NCI-H1930 (cell line): Measurements from ENCODE around the gene MSH2.
"Not testable (repeated sequence)": the region's sequence is repeated elsewhere in the genome, so short reads cannot be mapped to it uniquely, and the experiment has no call there.

Experiments
- DNase-seq, 2 experiments: peaks; one replicate each; lab custom pipeline; 2025; lab: John Stamatoyannopoulos, UW

The MSH2 gene

DNA sequence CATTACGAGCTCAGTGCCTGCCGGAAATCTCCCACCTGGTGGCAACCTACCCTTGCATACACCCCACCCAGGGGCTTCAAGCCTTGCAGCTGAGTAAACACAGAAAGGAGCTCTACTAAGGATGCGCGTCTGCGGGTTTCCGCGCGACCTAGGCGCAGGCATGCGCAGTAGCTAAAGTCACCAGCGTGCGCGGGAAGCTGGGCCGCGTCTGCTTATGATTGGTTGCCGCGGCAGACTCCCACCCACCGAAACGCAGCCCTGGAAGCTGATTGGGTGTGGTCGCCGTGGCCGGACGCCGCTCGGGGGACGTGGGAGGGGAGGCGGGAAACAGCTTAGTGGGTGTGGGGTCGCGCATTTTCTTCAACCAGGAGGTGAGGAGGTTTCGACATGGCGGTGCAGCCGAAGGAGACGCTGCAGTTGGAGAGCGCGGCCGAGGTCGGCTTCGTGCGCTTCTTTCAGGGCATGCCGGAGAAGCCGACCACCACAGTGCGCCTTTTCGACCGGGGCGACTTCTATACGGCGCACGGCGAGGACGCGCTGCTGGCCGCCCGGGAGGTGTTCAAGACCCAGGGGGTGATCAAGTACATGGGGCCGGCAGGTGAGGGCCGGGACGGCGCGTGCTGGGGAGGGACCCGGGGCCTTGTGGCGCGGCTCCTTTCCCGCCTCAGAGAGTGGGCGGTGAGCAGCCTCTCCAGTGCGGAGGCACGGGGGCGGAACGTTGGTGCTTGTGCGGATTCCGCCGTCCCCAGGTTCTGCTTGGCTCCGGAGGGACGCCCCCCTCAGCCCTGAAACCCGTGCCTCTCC, at the start of gene MSH2:
Gene MSH2, plus strand, starts transcription at position 352 of the 804 bp plus-strand sequence. Its CDS starts 36 bp downstream, at position 388.
- peak; percentile 94 to 95 for DNase-seq

DNA sequence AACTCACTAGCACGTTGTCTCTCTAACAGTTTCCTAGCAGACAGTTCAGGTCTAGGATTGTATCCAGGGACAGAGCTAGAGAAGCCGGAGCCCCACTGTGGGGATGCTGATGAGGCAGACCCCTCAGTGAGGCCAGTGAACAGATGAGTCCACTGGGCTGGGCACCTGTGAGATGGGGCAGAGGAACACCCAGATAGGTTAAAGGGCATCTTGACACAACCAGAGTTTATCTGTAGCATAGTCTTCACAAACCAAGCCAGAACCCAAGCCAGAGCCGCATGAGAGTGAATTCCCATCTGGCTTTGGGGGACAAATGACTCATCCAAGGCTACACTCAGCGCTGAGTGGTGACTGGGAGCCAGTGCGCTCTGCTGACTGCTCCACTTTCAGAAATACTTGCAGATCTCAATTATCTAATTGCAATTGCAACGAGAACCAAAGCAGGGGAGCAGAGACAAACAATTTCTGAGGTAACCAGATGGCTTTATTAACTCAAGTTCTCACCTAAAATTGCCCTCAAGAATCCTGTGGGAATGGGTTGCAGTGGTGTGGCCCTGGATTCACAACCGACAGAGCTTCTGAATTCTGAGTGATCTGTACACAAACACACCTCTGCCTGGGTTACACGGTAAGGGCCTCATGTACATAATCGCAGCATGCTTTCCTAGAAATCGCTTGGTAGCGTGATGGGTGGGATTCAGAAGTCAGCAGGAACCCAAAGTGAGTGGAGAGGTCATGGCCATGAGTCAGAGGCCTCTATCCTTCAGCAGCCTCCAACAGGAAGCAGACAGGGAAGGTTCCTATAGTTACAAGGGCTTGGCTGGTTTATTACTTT, 48.7 kb upstream of the MSH2 start:
- no peak for DNase-seq

DNA sequence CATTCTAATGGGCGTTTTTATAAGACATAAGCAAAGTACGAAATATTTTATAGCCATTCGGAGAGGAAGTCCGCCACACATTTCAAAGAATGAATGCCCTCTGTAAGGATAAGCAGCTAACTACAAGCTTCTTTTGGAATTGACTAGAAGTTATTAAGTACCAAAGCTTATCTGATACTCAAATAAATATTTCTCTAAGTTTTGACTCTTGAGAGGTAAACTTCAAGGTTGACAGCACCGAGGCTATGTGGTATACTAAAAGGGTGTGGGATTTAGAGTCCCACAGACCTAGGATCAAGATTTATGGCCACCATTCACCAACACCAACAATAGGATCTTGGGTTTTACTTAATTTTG, 48.1 kb upstream of the MSH2 start:
- no peak for DNase-seq

DNA sequence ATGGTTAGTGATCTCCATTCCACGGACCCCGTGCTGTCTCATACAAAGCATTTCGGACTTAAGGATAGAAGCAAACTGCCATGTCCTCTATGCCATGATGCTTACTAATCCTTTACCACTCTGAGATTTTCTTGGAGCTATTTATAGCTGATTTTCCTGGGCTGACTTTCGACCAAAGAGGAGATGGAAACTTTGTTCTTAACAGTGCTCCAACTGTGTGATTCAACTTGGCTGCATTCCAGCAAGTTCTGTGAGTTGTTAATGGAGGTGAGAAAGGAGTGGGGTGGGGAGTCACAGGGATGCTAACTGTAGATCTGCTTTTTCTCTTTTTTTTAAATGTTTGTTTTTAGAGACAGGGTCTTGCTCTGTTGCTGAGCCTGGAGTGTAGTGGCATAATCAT, 45.5 kb upstream of the MSH2 start:
- no peak for DNase-seq

DNA sequence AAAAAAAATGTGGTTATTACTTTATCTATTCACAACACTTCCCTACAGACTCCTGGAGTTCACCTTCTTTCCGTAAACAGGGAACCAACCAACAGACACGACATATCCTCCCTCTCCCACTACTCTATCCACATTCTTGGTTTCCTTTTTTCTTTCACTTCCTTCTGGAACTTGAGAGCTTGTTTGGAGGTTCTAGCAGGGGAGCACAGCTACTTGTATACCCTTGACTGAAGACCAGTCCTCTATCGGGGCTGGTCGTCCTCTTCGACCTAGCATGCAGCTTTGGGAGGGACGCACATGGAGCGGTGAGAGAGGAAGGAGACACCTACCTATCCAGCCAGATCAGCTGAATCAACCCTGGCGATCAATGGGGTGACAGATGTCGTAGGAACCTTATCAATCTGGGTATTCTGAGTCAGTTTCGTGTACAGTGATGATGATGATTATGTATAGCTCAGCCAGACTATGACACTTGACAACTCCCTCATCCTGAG, 43.5 kb upstream of the MSH2 start:
- DNase-seq = no peak

DNA sequence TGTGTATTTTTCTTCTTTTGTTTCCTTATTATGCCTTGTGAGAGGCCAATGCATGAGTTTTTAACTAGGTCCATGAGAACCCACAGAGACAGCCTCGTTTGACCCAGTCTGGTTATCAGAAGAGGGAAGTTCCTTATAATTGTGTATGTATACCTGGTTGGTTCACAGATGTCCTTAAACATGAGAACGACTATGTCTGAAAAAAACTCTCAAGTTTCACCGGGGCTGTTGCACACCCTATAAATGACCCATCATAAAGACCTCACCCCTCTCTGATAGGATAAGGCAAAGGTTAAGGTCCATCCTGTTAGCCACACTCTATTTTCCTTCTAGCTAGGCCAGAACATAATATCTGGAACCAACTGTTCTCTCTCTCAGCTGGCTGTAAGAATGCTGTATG, 42.7 kb upstream of the MSH2 start:
- DNase-seq = no peak

DNA sequence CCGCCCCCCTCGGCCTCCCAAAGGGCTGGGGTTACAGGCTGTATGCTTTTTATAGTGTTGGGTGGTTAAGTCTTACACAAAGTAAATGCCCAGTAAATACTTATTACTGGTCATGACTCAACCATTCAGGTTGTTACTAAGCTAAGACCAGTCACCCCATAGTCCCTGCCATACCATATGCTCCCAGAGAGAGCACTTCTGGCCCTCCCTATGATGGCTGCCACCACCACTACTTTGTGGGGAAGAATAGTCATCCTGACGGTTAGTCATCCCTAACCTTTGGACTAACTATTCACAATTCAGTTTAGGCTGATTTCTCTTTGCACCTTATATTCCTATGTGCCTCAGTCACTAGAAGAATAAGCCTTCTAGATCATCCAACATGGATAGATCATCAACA, 42.0 kb upstream of the MSH2 start:
- DNase-seq = no peak

DNA sequence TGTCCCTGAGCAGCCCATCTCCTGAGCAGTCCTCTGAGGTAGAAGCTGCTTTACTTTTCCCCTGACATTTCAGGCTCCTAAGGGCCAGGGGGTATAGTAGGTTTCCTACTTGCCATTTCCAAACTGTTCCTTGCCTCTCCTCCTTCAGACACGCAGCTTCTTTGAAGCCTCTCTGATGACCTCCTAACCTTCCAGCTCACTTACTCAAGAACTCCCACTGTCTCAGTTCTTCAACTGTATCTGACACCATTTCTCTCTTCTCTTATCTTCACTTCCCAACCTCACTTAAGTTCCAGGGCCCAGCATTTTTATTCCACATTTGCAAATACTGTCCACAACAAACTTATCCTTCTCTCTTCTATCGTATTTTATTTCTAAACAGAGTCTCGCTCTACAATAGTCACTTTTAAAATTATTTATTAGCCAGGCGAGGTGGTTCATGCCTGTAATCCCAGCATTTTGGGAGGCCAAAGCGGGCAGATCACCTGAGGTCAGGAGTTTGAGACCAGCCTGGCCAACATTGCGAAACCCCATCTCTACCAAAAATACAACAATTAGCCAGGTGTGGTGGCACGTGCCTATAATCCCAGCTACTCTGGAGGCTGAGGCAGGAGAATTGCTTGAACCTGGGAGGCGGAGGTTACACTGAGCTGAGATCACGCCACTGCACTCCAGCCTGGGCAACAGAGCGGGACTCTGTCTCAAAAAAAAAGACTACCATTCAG, 41.3 kb upstream of the MSH2 start:
- DNase-seq = not testable (repeated sequence)

DNA sequence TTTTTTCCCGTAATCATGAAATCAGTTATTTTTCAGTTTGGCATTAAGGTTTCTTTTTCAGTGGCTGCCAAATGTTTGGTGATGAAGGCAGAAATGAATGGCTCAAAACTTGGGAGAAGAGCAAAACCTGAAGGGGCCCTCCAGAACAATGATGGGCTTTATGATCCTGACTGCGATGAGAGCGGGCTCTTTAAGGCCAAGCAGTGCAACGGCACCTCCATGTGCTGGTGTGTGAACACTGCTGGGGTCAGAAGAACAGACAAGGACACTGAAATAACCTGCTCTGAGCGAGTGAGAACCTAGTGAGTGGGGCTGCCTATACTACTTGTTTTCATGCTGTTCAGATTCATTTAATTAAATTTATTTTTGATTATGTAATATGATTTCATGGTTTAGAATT, 29.2 kb upstream of the MSH2 start:
- DNase-seq = peak in 1 of 2 experiments; percentile 9

DNA sequence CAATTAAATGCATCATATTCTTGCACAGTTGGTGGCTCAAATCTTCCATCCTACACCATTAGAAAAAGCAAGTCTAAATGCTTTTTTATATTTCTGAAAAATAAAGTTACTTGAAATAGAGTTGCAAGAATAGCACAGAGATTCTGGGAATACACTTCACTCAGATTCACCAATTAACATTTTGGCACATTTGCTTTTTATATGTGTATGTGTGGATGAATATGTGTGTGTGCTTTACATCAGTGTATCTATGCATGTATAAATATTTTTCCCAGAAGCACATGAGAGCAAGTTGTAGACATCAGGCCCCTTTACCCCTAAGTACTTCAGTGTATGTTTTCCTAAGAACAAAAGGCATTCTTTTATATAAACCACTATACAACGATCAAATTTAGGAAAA, 27.6 kb upstream of the MSH2 start:
- DNase-seq = no peak

DNA sequence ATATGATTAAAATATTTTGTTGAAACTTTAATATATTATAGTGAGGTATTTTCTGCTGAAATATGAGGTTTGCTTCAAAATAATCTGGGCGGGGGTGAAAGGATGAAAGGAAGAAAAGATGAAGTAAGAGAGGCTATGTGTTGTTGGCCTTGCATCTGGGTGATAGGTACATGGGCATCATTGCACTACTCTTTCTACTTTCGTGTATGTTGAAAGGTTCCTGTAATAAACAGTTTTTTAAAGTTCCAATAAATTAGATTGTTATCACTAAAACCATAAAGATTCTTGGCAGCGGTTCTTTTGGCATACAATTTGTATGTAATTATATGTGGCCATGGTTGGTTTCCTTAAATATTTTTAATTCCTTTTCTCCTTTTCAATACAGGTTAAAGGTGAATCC, 23.6 kb upstream of the MSH2 start:
- no peak for DNase-seq

DNA sequence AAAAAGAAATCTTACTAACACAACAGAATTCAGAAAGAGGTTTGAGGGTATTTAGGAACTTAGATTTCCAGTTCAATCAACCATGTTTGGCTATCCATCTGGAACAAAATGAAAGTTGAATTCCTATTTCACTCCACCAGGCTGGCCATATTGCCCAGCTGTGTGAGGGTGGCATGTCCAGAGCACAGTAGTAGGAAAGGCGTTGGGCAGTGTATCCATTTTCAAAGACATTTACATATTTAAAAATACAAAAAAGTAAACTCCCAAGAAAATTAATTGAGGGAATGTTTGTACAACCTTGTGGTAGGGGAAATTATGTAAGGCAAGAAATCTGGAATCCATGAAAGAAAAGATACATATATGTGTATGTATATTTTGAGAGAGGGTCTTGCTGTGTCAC, 21.5 kb upstream of the MSH2 start:
- no peak for DNase-seq

DNA sequence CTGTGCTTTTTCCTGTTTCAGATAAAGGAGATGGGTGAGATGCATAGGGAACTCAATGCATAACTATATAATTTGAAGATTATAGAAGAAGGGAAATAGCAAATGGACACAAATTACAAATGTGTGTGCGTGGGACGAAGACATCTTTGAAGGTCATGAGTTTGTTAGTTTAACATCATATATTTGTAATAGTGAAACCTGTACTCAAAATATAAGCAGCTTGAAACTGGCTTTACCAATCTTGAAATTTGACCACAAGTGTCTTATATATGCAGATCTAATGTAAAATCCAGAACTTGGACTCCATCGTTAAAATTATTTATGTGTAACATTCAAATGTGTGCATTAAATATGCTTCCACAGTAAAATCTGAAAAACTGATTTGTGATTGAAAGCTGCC, 16.4 kb upstream of the MSH2 start:
- no peak for DNase-seq

DNA sequence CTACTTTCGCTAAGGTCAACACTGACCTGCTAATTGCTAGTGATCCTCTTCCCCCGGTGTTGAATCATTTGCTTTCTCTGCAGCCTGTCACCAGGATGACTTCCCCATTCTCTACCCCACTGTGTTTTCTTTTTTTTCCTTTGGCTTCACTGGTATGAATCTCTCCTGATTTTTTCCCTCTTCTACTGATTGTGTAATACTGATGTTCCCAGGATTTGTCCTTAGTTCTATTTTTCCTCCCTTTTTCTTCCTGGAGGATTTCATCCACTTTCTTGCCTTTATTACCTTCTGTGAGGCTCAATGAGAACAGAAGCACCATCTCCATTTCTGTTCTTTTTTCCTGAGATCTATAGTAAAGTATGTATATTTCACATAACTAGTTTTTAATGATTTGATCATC, 14.1 kb upstream of the MSH2 start:
- DNase-seq = no peak

DNA sequence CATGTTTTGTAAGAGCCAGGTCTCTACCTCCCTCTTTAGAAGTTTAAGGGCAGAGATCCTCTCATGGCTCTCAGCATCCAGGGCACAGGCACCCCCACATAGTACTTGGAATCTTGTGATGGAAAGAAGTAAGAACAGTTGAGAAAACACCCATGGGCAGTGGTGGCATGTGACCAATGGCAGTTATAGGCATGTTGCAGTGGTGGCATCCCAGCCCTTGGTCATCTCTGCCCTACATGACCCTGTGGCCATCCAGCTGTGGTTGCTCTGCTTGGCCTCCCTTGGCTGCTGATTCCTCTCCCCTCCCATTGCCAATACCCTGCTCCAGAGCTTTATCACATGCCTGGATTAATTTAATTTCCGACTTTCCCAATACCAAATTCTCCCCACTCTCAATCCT, 13.3 kb upstream of the MSH2 start:
- no peak for DNase-seq

DNA sequence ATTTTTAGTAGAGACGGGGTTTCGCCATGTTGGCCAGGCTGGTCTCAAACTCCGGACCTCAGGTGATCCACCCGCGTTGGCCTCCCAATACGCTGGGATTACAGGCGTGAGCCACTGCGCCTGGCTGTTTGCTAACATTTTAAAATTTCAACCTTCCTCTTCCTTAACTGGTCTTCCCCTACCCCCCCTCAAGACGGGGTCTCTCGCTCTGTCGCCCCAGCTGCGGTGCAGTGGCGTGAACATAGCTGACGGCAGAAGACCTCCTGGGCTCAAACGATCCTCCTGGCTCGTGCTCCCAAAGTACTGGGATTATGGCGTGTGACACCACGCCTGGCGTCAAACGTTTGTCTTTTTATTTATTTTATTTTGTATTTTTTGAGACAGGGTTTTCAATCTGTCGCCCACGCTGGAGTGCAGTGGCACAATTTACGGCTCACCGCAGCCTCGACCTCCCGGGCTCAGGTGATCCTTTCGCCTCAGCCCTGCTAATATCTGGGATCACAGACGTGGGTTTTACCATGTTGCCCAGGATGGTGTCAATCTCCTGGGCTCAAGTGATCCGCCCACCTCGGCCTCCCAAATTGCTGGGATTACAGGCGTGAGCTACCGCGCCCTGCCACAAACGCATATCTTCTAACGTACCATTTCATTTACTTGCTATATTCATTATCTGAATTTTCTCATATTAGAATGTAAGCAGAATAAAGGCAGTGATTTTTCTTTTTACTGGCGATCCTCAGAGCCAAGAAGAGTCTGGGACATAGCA, 984 bp upstream of the MSH2 start:
- DNase-seq = no peak

DNA sequence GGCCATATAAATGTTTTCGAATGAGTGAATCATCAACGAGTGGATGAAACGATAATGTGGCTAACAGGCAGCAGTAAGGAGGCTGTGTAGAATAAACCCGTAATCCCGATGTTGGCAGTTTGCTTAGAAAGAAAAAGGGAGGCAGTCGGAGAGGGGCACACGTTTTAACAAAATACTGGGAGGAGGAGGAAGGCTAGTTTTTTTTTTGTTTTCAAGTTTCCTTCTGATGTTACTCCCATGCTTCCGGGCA, 476 bp upstream of the MSH2 start:
- peak in 1 of 2 experiments; percentile 30 for DNase-seq

DNA sequence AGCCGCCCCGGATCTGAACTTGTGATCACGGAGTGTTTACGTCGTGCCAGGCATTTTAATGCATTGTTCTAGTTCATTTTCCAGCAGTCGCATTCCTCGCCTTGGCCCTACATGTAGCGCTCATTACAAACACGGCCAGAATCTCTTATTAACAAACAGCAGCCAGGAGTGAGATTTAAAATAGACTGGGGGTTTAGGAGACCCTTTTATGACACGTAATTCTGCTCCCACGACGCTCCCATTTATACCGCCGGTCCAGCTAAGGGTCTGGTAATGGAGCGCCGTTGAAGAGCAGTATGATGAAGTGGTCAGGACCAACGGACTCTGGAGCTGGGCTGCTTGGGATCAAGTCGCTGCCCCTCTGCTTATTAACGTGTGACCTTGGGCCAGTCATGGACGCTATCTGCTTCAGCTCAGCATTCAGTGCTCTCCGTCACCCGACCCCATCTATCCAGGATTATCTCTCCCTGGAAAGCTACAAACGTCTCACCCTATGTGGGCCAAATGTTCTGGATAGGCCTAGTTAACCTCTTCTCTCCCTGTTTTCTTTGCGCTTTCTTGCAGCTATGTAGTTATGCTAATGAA, 745 bp downstream of the MSH2 start:
- DNase-seq = no peak

DNA sequence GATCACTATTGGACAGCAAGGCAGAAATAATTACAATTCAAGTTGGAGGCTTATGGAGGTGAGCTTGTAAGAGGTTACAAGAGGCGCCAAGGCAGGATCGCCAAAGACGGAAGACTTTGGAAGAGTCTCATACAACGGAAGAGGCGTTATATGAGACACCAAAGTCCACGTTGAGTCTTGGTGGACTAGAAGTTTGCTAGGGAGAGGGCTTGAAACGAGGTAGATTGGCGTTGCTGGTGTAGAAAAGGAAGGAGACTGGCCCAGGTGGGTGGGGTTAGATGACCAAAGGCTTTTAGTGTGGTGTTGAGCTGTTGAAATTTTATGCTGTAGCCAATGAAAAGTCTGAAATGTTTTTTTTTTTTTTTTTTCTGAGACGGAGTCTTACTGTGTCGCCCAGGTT, 1.4 kb downstream of the MSH2 start:
- DNase-seq = no peak

DNA sequence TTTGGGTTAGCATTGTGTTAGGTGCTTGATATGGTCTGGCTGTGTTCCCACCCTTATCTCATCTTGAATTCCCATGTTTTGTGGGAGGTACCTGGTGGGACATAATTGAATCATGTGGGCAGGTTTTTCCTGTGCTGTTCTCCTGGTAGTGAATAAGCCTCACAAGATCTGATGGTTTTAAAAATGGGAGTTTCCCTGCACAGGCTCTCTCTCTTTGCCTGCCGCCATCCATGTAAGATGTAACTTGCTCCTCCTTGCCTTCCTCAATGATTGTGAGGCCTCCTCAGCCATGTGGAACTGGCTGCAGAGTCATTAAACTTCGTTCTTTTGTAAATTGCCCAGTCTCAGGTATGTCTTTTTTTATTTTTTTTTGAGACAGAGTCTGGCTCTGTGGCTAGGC, 2.8 kb downstream of the MSH2 start:
- no peak for DNase-seq

DNA sequence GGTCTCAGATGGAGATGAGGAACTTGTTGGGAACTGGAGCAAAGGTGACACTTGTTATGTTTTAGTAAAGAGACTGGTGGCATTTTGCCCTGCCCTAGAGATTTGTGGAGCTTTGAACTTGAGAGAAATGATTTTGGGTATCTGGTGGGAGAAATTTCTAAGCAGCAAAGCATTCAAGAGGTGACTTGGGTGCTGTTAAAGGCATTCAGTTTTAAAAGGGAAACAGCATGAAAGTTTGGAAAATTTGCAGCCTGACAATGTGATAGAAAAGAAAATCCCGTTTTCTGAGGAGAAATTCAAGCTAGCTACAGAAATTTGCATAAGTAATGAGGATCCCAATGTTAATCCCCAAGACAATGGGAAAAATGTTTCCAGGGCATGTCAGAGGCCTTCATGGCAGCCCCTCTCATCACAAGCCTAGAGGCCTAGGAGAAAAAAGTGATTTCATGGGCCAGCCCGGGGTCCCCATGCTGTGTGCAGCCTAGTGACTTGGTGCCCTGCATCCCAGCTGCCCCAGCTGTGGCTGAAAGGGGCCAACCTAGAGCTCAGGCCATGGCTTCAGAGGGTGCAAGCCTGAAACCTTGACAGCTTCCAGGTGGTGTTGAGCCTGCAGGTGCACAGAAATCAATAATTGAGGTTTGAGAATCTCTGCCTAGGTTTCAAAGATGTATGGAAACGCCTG, 3.8 kb downstream of the MSH2 start:
- DNase-seq = not testable (repeated sequence)
